KMS-11 (cell line): Measurements from ENCODE around the gene CCDC200.
"Not testable (repeated sequence)": the region's sequence is repeated elsewhere in the genome, so short reads cannot be mapped to it uniquely, and the experiment has no call there.

Experiments
- H2AFZ ChIP-seq: fragments of 200-600 bp; sonication (generic); 2 replicates; pipeline ENCODE4 v1.6.1; 2016; ENCODE audit warnings: antibody characterized with exemption, mixed run types, low read depth
- H3K27ac ChIP-seq: fragments of 200-600 bp; sonication (generic); 2 replicates; pipeline ENCODE4 v1.6.1; 2016; ENCODE audit warnings: mild to moderate bottlenecking, mixed run types
- H3K27me3 ChIP-seq: fragments of 200-600 bp; sonication (generic); 2 replicates; pipeline ENCODE4 v1.6.1; 2017; ENCODE audit warnings: mild to moderate bottlenecking, low read depth, mixed run types, moderate library complexity; ENCODE audit not compliant: insufficient read depth
- H3K36me3 ChIP-seq: fragments of 200-600 bp; sonication (generic); 2 replicates; pipeline ENCODE4 v1.6.1; 2017; ENCODE audit warnings: mild to moderate bottlenecking, mixed run types; ENCODE audit not compliant: insufficient read depth
- H3K4me1 ChIP-seq: fragments of 200-600 bp; sonication (generic); 2 replicates; pipeline ENCODE4 v1.6.1; 2016; ENCODE audit warnings: mild to moderate bottlenecking, low read depth, mixed run types; ENCODE audit not compliant: poor library complexity, severe bottlenecking
- H3K4me2 ChIP-seq: fragments of 200-600 bp; sonication (generic); 2 replicates; pipeline ENCODE4 v1.7.0; 2016; ENCODE audit warnings: mild to moderate bottlenecking, mixed run types
- H3K4me3 ChIP-seq: fragments of 200-600 bp; sonication (generic); IDR thresholded peaks from 2 replicates; pipeline ENCODE4 v1.6.1; 2017; ENCODE audit warnings: low read depth, low read length, mixed read lengths; ENCODE audit not compliant: insufficient read depth
- H3K79me2 ChIP-seq: fragments of 200-600 bp; sonication (generic); 2 replicates; pipeline ENCODE4 v1.6.1; 2016; ENCODE audit warnings: low read depth, mixed run types; ENCODE audit not compliant: insufficient read depth
- H3K9ac ChIP-seq: fragments of 200-600 bp; sonication (generic); 2 replicates; pipeline ENCODE4 v1.6.1; 2016; ENCODE audit warnings: mild to moderate bottlenecking, mixed run types
- H4K20me1 ChIP-seq: fragments of 200-600 bp; sonication (generic); 2 replicates; pipeline ENCODE4 v1.6.1; 2016; ENCODE audit warnings: mild to moderate bottlenecking, mixed run types; ENCODE audit not compliant: insufficient read depth

CCDC200 gene

DNA sequence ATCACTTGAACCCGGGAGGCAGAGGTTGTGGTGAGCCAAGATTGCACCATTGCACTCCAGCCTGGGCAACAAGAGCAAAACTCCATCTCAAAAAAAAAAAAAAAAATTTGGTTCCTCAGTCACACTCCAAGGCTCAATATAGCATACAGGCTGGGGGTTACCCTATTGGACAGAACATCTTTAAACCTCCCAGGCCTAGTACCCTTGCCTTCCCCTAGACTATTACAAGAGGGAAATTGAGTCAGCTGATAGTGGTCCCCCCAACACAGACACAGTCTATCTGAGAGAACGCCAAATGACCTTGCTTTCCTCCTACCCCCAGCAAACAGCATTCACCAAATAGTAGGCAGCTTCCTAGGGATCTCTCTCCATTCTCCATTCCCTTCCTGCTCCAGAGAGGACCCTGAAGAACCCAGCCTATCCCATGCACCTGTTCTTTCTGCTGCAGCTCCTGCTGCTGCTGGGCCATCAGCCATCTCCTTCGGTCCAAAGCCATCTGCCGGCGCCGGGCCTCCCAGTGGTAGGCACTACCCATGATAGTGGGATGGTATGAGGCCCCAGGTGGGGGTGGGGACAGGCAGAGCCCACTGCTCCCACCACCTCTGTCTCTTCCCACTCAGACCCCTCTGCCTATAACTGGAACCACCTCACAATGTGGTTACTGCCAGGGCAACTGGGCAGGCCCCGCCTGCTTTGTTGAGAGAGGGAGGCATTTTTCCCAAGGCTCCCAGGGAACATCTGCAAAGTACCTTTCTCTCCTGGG is at the start of gene CCDC200:
Gene CCDC200, minus strand, starts transcription at position 604 of the 763 bp plus-strand sequence. Its CDS starts 69 bp downstream, at position 535.
- H3K36me3 ChIP-seq, H3K9ac ChIP-seq, H2AFZ ChIP-seq, H3K4me2 ChIP-seq, H3K27me3 ChIP-seq, H3K79me2 ChIP-seq, H3K27ac ChIP-seq, H3K4me1 ChIP-seq, H3K4me3 ChIP-seq, H4K20me1 ChIP-seq: not testable (repeated sequence)

DNA sequence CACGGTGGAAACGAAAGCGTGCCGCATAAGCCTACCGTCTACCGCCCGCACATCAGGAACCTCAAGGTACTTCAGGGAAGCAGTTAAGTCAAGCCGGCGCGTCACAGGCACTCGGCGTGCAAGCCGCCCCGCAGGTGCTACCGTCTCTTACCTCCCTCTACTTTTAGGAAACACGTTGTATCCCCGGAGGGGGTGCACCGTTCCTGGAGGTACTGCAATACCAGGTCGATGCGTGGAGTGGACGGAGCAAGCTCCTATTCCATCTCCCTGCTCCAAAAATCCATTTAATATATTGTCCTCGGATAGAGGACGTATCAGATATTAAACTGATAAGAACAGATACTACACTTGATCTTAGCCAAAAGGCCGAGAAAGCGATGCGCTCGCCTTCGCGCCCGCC is 44.5 kb upstream of the CCDC200 start:
- not testable (repeated sequence) for H2AFZ ChIP-seq, H4K20me1 ChIP-seq, H3K9ac ChIP-seq, H3K4me2 ChIP-seq, H3K4me1 ChIP-seq, H3K27ac ChIP-seq, H3K36me3 ChIP-seq, H3K79me2 ChIP-seq, H3K27me3 ChIP-seq, H3K4me3 ChIP-seq

DNA sequence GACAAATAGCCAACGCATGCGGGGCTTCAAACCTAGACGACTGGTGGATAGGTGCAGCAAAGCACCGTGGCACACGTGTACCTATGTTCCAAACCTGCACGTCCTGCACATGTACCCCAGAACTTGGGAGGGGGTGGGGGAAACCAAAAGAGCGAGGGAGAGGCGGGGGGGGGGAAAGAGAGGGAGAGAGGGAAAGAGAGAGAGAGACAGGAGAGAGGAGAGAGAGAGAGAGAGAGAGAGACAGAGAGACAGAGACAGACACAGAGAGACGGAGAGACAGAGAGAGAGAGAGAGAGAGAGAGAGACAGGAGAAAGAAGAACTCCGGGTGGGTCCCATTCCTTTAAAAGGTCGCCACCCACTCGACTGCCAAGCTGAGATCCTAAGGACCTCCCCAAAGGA is 44.1 kb upstream of the CCDC200 start:
- H3K4me3 ChIP-seq, H3K4me2 ChIP-seq, H2AFZ ChIP-seq, H3K27me3 ChIP-seq, H3K27ac ChIP-seq, H4K20me1 ChIP-seq, H3K4me1 ChIP-seq, H3K36me3 ChIP-seq, H3K79me2 ChIP-seq, H3K9ac ChIP-seq: not testable (repeated sequence)

DNA sequence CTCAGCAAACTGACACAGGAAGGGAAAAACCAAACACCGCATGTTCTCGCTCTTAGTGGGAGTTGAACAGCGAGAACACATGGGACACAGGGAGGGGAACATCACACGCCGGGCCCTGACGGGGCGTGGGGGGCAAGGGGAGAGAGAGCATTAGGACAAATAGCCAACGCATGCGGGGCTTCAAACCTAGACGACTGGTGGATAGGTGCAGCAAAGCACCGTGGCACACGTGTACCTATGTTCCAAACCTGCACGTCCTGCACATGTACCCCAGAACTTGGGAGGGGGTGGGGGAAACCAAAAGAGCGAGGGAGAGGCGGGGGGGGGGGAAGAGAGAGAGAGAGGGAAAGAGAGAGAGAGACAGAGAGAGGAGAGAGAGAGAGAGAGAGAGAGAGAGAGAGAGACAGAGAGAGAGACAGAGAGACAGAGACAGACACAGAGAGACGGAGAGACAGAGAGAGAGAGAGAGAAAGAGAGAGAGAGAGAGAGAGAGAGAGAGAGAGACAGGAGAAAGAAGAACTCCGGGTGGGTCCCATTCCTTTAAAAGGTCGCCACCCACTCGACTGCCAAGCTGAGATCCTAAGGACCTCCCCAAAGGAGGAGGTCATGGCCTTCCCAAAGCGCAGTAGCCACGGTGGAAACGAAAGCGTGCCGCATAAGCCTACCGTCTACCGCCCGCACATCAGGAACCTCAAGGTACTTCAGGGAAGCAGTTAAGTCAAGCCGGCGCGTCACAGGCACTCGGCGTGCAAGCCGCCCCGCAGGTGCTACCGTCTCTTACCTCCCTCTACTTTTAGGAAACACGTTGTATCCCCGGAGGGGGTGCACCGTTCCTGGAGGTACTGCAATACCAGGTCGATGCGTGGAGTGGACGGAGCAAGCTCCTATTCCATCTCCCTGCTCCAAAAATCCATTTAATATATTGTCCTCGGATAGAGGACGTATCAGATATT is 42.4 kb upstream of the CCDC200 start:
- H2AFZ ChIP-seq, H3K36me3 ChIP-seq, H3K27me3 ChIP-seq, H3K4me3 ChIP-seq, H3K27ac ChIP-seq, H3K79me2 ChIP-seq, H4K20me1 ChIP-seq, H3K4me1 ChIP-seq, H3K4me2 ChIP-seq, H3K9ac ChIP-seq: not testable (repeated sequence)

DNA sequence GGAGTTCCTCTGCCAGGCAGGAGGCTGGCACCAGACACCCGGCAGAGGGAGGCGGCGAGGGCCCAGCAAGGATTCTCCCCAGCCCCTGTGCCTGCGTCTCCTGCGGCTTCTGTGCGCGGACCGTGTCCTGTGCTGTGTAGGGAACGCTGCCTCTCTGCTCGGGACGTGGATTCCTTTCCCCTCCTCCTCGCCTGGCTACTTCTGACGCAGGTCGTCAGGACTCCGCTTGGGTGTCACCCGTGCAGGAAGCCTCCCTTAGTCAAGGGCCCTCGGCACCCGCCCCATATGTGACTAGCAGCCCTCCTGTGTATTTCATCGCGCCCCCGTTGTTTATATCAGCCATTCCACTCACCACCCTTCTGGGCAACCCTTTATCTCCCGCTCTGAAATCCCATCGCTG is 18.0 kb upstream of the CCDC200 start:
- H3K36me3 ChIP-seq, H3K79me2 ChIP-seq, H4K20me1 ChIP-seq, H2AFZ ChIP-seq, H3K27ac ChIP-seq, H3K4me3 ChIP-seq, H3K4me2 ChIP-seq, H3K9ac ChIP-seq, H3K27me3 ChIP-seq, H3K4me1 ChIP-seq: not testable (repeated sequence)

DNA sequence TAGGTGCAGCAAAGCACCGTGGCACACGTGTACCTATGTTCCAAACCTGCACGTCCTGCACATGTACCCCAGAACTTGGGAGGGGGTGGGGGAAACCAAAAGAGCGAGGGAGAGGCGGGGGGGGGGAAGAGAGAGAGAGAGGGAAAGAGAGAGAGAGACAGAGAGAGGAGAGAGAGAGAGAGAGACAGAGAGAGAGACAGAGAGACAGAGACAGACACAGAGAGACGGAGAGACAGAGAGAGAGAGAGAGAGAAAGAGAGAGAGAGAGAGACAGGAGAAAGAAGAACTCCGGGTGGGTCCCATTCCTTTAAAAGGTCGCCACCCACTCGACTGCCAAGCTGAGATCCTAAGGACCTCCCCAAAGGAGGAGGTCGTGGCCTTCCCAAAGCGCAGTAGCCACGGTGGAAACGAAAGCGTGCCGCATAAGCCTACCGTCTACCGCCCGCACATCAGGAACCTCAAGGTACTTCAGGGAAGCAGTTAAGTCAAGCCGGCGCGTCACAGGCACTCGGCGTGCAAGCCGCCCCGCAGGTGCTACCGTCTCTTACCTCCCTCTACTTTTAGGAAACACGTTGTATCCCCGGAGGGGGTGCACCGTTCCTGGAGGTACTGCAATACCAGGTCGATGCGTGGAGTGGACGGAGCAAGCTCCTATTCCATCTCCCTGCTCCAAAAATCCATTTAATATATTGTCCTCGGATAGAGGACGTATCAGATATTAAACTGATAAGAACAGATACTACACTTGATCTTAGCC is 12.4 kb upstream of the CCDC200 start:
- not testable (repeated sequence) for H3K4me2 ChIP-seq, H3K36me3 ChIP-seq, H3K79me2 ChIP-seq, H3K4me1 ChIP-seq, H3K9ac ChIP-seq, H2AFZ ChIP-seq, H3K4me3 ChIP-seq, H3K27ac ChIP-seq, H4K20me1 ChIP-seq, H3K27me3 ChIP-seq

DNA sequence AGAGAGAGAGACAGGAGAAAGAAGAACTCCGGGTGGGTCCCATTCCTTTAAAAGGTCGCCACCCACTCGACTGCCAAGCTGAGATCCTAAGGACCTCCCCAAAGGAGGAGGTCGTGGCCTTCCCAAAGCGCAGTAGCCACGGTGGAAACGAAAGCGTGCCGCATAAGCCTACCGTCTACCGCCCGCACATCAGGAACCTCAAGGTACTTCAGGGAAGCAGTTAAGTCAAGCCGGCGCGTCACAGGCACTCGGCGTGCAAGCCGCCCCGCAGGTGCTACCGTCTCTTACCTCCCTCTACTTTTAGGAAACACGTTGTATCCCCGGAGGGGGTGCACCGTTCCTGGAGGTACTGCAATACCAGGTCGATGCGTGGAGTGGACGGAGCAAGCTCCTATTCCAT is 11.2 kb upstream of the CCDC200 start:
- H3K27me3 ChIP-seq, H3K36me3 ChIP-seq: not testable (repeated sequence)

DNA sequence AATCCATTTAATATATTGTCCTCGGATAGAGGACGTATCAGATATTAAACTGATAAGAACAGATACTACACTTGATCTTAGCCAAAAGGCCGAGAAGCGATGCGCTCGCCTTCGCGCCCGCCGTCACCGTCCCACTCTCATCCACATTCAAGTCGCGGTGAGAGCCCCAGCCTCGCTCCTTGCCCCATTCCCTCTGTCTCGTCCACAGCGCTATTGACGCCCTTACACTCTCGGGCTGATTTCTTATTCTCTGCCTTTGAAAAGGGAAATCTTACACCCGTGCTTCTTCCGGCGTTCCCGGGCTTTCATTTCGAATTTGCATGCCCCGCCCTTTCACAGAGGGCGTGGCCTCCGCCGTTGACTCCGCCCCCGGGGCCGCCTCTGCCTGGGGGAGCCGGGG is 5.5 kb upstream of the CCDC200 start, which contains the start of gene RNU2-1:
Gene RNU2-1, minus strand, starts transcription at position 101 of the 400 bp plus-strand sequence.
- not testable (repeated sequence) for H3K4me1 ChIP-seq, H4K20me1 ChIP-seq, H3K4me2 ChIP-seq, H3K79me2 ChIP-seq, H3K27me3 ChIP-seq, H3K36me3 ChIP-seq, H2AFZ ChIP-seq, H3K27ac ChIP-seq, H3K4me3 ChIP-seq, H3K9ac ChIP-seq

More for the DNA sequence above, 11.2 kb upstream of the CCDC200 start:
- not testable (repeated sequence) for H3K27ac ChIP-seq, H4K20me1 ChIP-seq, H3K79me2 ChIP-seq, H3K4me1 ChIP-seq, H3K4me2 ChIP-seq, H2AFZ ChIP-seq, H3K9ac ChIP-seq, H3K4me3 ChIP-seq

DNA sequence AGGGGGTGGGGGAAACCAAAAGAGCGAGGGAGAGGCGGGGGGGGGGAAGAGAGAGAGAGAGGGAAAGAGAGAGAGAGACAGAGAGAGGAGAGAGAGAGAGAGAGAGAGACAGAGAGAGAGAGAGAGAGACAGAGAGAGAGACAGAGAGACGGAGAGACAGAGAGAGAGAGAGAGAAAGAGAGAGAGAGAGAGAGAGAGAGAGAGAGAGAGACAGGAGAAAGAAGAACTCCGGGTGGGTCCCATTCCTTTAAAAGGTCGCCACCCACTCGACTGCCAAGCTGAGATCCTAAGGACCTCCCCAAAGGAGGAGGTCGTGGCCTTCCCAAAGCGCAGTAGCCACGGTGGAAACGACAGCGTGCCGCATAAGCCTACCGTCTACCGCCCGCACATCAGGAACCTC is 4.8 kb upstream of the CCDC200 start:
- H3K79me2 ChIP-seq, H3K4me2 ChIP-seq, H2AFZ ChIP-seq, H3K9ac ChIP-seq, H3K27ac ChIP-seq, H3K4me1 ChIP-seq, H3K4me3 ChIP-seq, H3K36me3 ChIP-seq, H3K27me3 ChIP-seq, H4K20me1 ChIP-seq: not testable (repeated sequence)
